Right lobe of liver (tissue), 6 donors: ENCODE results near the gene C11orf52. TPM values are rescaled to one million over a fixed set of nuclear protein-coding genes. Genes with fewer than 3 reads are reported as not detected.

ENCODE experiments used
- ATAC-seq, 4 donors: fragments of 200-7000 bp; cut with Tn5 transposase; one replicate each; pipeline ENCODE4 v1.9.1; 2020; ENCODE audit warnings: mild to moderate bottlenecking in 4 of 4, moderate library complexity in 4 of 4
- DNase-seq, 3 donors: peaks; one replicate each; pipeline ENCODE4 v3.0.0-alpha.2; 2020
- H3K27ac ChIP-seq, 3 donors: fragments of 200-600 bp; one replicate each; pipeline ENCODE4 v1.8.0; 2022
- H3K27me3 ChIP-seq, 2 donors: fragments of 200-600 bp; one replicate each; pipeline ENCODE4 v1.8.0; 2022
- H3K36me3 ChIP-seq, 4 donors: fragments of 200-600 bp; sonication (generic) in 1 of 4; one replicate each; pipeline versions ENCODE4 v1.5.1 to v1.8.0; 2017 to 2022; ENCODE audit warnings: control low read depth in 1 of 4
- H3K4me1 ChIP-seq, 4 donors: fragments of 200-600 bp; sonication (generic) in 1 of 4; one replicate each; pipeline versions ENCODE4 v1.5.1 to v1.8.0; 2017 to 2022; ENCODE audit warnings: control low read depth in 1 of 4
- H3K4me3 ChIP-seq, 3 donors: fragments of 200-600 bp; one replicate each; pipeline ENCODE4 v1.8.0; 2022
- H3K9me3 ChIP-seq, 4 donors: fragments of 200-600 bp; sonication (generic) in 1 of 4; one replicate each; pipeline versions ENCODE4 v1.5.1 to v1.8.0; 2017 to 2022; ENCODE audit warnings: control low read depth in 1 of 4
- POLR2A ChIP-seq: fragments of 450-650 bp; IDR thresholded peaks from one replicate; pipeline ENCODE4 v1.6.1; 2017; ENCODE audit warnings: antibody characterized with exemption, mild to moderate bottlenecking
- WGBS: methylation state at CpG from one replicate; pipeline ENCODE4 v1.1.6; 2018; ENCODE audit warnings: low coverage, low lambda C conversion rate; ENCODE audit not compliant: insufficient coverage; ENCODE audit errors: missing lambda C conversion rate; 5-methylcytosine and 5-hydroxymethylcytosine counted together
- intact Hi-C, 2 donors: fragments of 100-400 bp; cut with DNase I; formaldehyde crosslinking; loops; one replicate each; pipeline versions ENCODE4 v1.11.2 to v1.14.1; 2022
- long read RNA-seq: library from polyadenylated mRNA; unstranded; transcript quantifications from one replicate; pipeline ENCODE4 v2.0.0, GENCODE V29; 2019
- total RNA-seq, 6 experiments: library from RNA; depleted of rRNA in 2 of 6; stranded (reverse); fragments of >200 nt in 2 of 6; fragmentation: NEBNext Ultra II Directional in 3 of 6; extraction: Animal tissue kit (Norgen Biotek cat#: 25700) in 3 of 6; gene quantifications; one replicate each; pipeline versions ENCODE4 v1.1.0 to v1.2.4, GENCODE V29; 2016 to 2023
- TF ChIP-seq, protein P1 (sequence below), 4 donors: fragments of 200-600 bp in 3 of 4; fragments of 450-650 bp in 1 of 4; IDR thresholded peaks; one replicate each; pipeline versions ENCODE4 v1.5.1 to v1.8.0; 2016 to 2022; ENCODE audit warnings: antibody characterized with exemption in 4 of 4, mild to moderate bottlenecking in 2 of 4
- donor health status: DM: no; HTN: yes; CAD: no.
- donor health status: DM: no; HTN: no; CAD: no.
- donor health status: DM: no; HTN: no; CAD: no.
- donor health status: DM: no; HTN: yes; CAD: no.
- donor health status: DM: no; HTN: yes; CAD: no.

The C11orf52 gene, protein sequence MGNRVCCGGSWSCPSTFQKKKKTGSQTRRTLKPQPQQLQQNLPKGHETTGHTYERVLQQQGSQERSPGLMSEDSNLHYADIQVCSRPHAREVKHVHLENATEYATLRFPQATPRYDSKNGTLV
- total RNA-seq = 10 to 100 TPM in 4 of 6 experiments, 1 to 10 TPM in 2; 6.4 to 12.6 (median 10.3) TPM
- long read RNA-seq, transcript C11orf52-201 (4 exons, 1,141 nt) = major isoform, 6 of 9 reads
- long read RNA-seq, partial matches to known transcripts = 0 of 9 reads
- long read RNA-seq, other reads (novel, unspliced or antisense) = 3 of 9 reads

DNA sequence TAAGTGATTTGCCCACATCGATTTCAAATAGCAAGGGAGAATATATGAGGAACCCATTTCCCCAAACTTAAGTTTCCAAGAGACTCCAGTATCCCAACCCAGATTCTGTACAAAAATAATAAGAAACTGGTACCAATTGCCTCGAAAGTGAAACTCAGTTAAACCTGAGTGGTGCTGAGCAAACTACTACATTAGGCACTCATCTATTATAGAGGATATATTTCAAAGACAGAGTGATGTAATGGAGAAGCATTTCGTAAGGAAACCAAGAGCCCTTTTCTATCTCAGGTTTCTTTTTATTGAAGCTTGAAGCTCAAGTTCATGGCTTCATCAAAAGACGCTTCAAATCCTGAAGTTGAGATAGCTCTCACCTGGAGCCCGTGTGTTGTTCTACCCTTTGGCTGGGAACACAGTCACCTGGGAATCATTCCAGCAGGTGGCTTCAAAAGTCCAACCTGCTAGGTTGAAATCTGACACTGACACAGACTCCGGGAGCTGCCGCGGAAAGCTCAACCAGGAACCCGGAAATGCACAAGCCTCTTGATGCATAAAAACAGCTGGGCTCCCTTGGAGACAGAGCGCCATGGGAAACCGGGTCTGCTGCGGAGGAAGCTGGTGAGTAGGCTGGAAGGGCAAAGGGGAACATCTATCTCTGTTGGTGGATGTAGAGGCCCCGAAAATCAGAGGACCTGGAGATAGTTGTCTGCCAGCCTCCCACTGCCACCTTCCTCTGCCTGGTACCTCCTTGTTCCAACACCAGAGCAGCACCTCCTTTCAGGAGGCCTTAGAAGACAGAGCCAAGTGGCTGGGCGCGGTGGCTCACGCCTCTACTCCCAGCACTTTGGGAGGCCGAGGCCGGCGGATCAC is at the start of gene C11orf52:
TSS of gene C11orf52 (plus strand) at position 524 of the 867 bp plus-strand sequence. CDS start at position 584, 60 bp downstream.
- peak within 1 kb of the TSS; percentile 61 to 89 (median 75) for H3K27ac ChIP-seq
- 29% methylated on average over 19 of the region's 19 CpGs for WGBS
- TF ChIP-seq POLR2A = peak; percentile 61
- TF ChIP-seq, protein P1, sequence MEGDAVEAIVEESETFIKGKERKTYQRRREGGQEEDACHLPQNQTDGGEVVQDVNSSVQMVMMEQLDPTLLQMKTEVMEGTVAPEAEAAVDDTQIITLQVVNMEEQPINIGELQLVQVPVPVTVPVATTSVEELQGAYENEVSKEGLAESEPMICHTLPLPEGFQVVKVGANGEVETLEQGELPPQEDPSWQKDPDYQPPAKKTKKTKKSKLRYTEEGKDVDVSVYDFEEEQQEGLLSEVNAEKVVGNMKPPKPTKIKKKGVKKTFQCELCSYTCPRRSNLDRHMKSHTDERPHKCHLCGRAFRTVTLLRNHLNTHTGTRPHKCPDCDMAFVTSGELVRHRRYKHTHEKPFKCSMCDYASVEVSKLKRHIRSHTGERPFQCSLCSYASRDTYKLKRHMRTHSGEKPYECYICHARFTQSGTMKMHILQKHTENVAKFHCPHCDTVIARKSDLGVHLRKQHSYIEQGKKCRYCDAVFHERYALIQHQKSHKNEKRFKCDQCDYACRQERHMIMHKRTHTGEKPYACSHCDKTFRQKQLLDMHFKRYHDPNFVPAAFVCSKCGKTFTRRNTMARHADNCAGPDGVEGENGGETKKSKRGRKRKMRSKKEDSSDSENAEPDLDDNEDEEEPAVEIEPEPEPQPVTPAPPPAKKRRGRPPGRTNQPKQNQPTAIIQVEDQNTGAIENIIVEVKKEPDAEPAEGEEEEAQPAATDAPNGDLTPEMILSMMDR (IDR thresholded peaks at IDR 0.05) = peak in 1 of 4 donors; percentile 14
- no peaks in the 10 kb centered on the region for H3K36me3 ChIP-seq
- intact Hi-C loops = no loop called here
- peak within 1 kb of the TSS; percentile 30 to 58 (median 50) for H3K4me3 ChIP-seq
- H3K9me3 ChIP-seq = no peaks in the 10 kb centered on the region
- peaks cover 0 to 31% (median 5%) of the 10 kb centered on the region in 4 donors for H3K4me1 ChIP-seq
- ATAC-seq = peak; percentile 86 to 94 (median 92)
- peak; percentile 76 to 92 (median 82) for DNase-seq
- H3K27me3 ChIP-seq = no peaks in the 10 kb centered on the region

DNA sequence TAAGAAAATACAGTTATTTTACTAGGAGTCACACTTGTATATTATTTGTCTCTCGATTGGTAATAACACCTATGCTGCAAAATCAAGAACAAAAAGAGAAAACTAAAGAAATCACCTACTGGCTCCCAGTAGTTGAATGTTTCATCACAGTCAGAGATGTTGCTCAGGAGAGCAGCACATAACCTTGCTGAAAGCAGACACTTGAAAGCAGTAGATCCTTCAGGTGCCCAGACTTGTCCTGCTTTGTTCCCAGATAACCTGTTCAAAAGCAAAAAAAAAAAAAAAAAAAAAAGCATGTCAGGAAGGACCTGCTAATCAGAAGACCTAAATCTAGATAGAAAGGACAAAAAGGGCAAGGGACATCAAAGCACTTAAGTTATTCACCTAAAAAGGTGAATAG is 48.6 kb upstream of the C11orf52 start:
- no peak overlapping the region for H3K27ac ChIP-seq
- intact Hi-C loops = no loop called here

DNA sequence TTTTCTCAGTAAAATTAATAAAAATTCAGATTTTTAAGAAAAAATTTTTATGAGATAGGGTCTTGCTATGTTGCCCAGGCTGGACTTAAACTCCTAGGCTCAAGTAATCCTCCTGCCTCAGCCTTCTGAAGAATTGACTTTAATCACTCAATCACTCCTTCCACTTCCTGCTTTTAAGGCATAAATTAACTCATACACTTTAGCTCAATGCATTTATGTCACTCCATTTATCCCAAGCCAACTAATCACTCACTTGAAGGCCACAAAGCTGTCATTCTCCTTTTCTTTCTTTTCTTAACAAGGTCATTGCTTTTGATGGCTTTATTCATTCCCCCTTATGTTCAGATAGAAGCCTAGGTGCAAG is 48.2 kb upstream of the C11orf52 start:
- H3K27me3 ChIP-seq = no peaks in the 10 kb centered on the region
- H3K27ac ChIP-seq = peak overlapping the region in 2 of 3 donors; percentile 89 to 91
- TF ChIP-seq, protein P1 (IDR thresholded peaks at IDR 0.05) = no peak
- no peak for TF ChIP-seq POLR2A
- no peaks in the 10 kb centered on the region for H3K9me3 ChIP-seq
- peaks cover 0 to 16% (median 4%) of the 10 kb centered on the region in 4 donors for H3K4me1 ChIP-seq
- peak overlapping the region; percentile 83 to 98 (median 89) for H3K4me3 ChIP-seq
- ATAC-seq (no peak), DNase-seq (no peak)
- H3K36me3 ChIP-seq = peaks cover 0 to 33% (median 6%) of the 10 kb centered on the region in 4 donors
- intact Hi-C loops = no loop called here

More for the DNA sequence above, 48.6 kb upstream of the C11orf52 start:
- H3K4me3 ChIP-seq = peak overlapping the region in 2 of 3 donors; percentile 83 to 98
- TF ChIP-seq, protein P1 (IDR thresholded peaks at IDR 0.05) = no peak
- TF ChIP-seq POLR2A = no peak
- H3K4me1 ChIP-seq = peaks cover 0 to 16% (median 4%) of the 10 kb centered on the region in 4 donors
- H3K36me3 ChIP-seq = peaks cover 0 to 35% (median 7%) of the 10 kb centered on the region in 4 donors
- H3K27me3 ChIP-seq = no peaks in the 10 kb centered on the region
- no peaks in the 10 kb centered on the region for H3K9me3 ChIP-seq
- DNase-seq (no peak), ATAC-seq (no peak)
- 87% methylated on average over 1 of the region's 1 CpG for WGBS

DNA sequence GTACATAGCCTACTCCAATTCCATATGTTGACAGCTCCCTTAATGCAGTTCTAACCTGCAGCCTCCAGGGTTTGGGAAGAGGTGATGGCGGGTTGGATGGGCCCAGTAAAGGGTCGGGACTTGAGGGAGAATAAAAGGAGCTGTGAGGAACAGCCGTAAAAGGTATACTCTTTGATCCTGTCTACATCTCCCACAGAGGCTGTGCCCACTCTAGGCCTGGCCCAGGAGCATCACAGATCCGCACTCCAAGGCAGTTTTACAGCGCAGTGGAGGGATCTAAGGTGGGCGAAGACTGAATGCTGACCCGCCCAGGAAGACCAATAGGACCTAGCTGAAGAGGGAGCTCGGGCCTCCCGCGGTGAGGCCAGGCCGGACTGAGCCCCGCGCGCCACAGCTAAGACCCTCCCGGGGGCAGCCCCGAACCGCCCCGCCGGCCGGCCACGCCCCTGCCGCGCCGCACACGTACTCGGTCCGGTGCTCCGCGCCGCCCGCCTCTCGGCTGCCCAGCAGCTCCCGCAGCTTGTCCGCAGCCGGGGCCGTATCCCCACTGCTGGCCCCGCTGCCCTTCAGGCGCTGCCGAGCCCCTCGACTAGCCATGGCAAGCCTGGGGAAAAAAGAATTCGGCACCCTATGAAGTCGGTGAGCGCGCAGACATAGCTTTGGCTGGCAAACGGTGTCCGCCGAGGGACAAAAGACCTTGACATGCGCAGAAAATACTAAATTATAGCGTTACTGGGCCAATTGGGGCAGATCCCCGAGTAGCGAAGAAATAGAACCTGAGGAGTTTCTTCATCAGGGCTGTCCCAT is 47.6 kb upstream of the C11orf52 start, which contains the start of gene ALG9:
TSS of gene ALG9 (minus strand) at position 696 of the 807 bp plus-strand sequence. CDS start at position 597, 99 bp downstream.
- Histone ChIP-seq H3K4me1 (peaks cover 0 to 16% (median 4%) of the 10 kb centered on the region in 4 donors), H3K27me3 (no peaks in the 10 kb centered on the region), H3K9me3 (no peaks in the 10 kb centered on the region), H3K27ac (peak within 1 kb of the TSS; percentile 89 to 91 (median 90)), H3K4me3 (peak within 1 kb of the TSS; percentile 83 to 98 (median 89)), H3K36me3 (peaks cover 0 to 27% (median 4%) of the 10 kb centered on the region in 4 donors)
- ATAC-seq (peak; percentile 89 to 94 (median 92)), DNase-seq (peak; percentile 82 to 89 (median 87))
- TF ChIP-seq, protein P1 (IDR thresholded peaks at IDR 0.05) = no peak
- peak; percentile 46 for TF ChIP-seq POLR2A
- intact Hi-C loops = no loop called here
- WGBS = under 1% methylated on average over 21 of the region's 51 CpGs
